WERI-Rb-1 (cell line): Measurements from ENCODE around the gene ACHE.
A peak's percentile ranks its signal among the peaks of the same experiment; 100 is the strongest.

Experiments used
- DNase-seq: peaks from one replicate; pipeline ENCODE4 v3.0.0-alpha.2; 2020
- H3K27ac ChIP-seq: fragments of 250-450 bp; sonication (Bioruptor Pico); 2 replicates; pipeline ENCODE4 v1.5.1; 2020; ENCODE audit warnings: mild to moderate bottlenecking, moderate library complexity
- H3K27me3 ChIP-seq: fragments of 250-450 bp; sonication (Bioruptor Pico); 2 replicates; pipeline ENCODE4 v1.5.1; 2021; ENCODE audit warnings: mild to moderate bottlenecking, low read depth, moderate library complexity; ENCODE audit not compliant: insufficient read depth, severe bottlenecking
- H3K36me3 ChIP-seq: fragments of 250-450 bp; sonication (Bioruptor Pico); 2 replicates; pipeline ENCODE4 v1.5.1; 2020; ENCODE audit warnings: mild to moderate bottlenecking, moderate library complexity
- H3K4me3 ChIP-seq: 2 replicates; pipeline ENCODE4 v1.5.1; 2011; ENCODE audit warnings: low read depth, mild to moderate bottlenecking, control low read depth, low read length
- H3K9me3 ChIP-seq: fragments of 250-450 bp; sonication (Bioruptor Pico); 2 replicates; pipeline ENCODE4 v1.5.1; 2021; ENCODE audit warnings: mild to moderate bottlenecking, moderate library complexity; ENCODE audit not compliant: severe bottlenecking
- CTCF ChIP-seq: IDR thresholded peaks from 2 replicates; pipeline ENCODE4 v1.5.1; 2011; ENCODE audit warnings: low read depth, mild to moderate bottlenecking, control low read depth, inconsistent platforms, low read length

The ACHE gene

GRCh38 chr7:100880645-100881044 lies 15.0 kb downstream of the ACHE start:
- peaks cover 92% of the 10 kb centered on the region for H3K36me3 ChIP-seq
- DNase-seq, result no peak
- H3K27me3 ChIP-seq, result no peaks in the 10 kb centered on the region
- no peak for TF ChIP-seq CTCF
- H3K27ac ChIP-seq, result peak overlapping the region; percentile 70
- no peaks in the 10 kb centered on the region for H3K9me3 ChIP-seq
- no peak overlapping the region for H3K4me3 ChIP-seq

GRCh38 chr7:100879685-100880261 lies 15.9 kb downstream of the ACHE start:
- TF ChIP-seq CTCF, result no peak
- Histone ChIP-seq H3K27ac (peak overlapping the region; percentile 70), H3K27me3 (no peaks in the 10 kb centered on the region), H3K9me3 (no peaks in the 10 kb centered on the region), H3K36me3 (peaks cover 90% of the 10 kb centered on the region), H3K4me3 (peak overlapping the region; percentile 32)
- DNase-seq, result peak; percentile 83

- no peak for DNase-seq
- H3K27me3 ChIP-seq, result no peaks in the 10 kb centered on the region
- TF ChIP-seq CTCF, result no peak
- no peaks in the 10 kb centered on the region for H3K9me3 ChIP-seq
- no peak overlapping the region for H3K27ac ChIP-seq
- peaks cover 80% of the 10 kb centered on the region for H3K36me3 ChIP-seq
- H3K4me3 ChIP-seq, result no peak overlapping the region
Observed at GRCh38 chr7:100878685-100879084, 17.0 kb downstream of the ACHE start.

GRCh38 chr7:100878013-100878412 lies 17.7 kb downstream of the ACHE start:
- H3K27me3 ChIP-seq, result no peaks in the 10 kb centered on the region
- TF ChIP-seq CTCF, result no peak
- H3K36me3 ChIP-seq, result peaks cover 73% of the 10 kb centered on the region
- no peak overlapping the region for H3K4me3 ChIP-seq
- DNase-seq, result no peak
- no peak overlapping the region for H3K27ac ChIP-seq
- no peaks in the 10 kb centered on the region for H3K9me3 ChIP-seq

- no peak for DNase-seq
- peaks cover 48% of the 10 kb centered on the region for H3K36me3 ChIP-seq
- H3K4me3 ChIP-seq, result peak overlapping the region; percentile 76
- no peaks in the 10 kb centered on the region for H3K9me3 ChIP-seq
- no peak for TF ChIP-seq CTCF
- H3K27me3 ChIP-seq, result no peaks in the 10 kb centered on the region
- peak overlapping the region; percentile 99 for H3K27ac ChIP-seq
Observed at GRCh38 chr7:100875356-100875751, 20.3 kb downstream of the ACHE start.
